Activated B cell treated with CpG ODN at 0.5 μM for 24 hours (primary cell): Measurements from ENCODE around the gene DACT3. TPM values are rescaled to one million over a fixed set of nuclear protein-coding genes. Genes with fewer than 3 reads are reported as not detected.

Source experiments
- ATAC-seq: fragments of 200-7000 bp; cut with Tn5 transposase; one replicate; pipeline ENCODE4 v1.10.0; 2021; ENCODE audit warnings: low read depth, mild to moderate bottlenecking, moderate library complexity
- CTCF ChIA-PET: fragments of 350-600 bp; sonication (Branson Sonifier 250); formaldehyde crosslinking; loops from one replicate; lab custom pipeline; 2021; ENCODE audit warnings: antibody characterized with exemption; lab: Charles Lee
- POLR2A ChIA-PET: fragments of 350-600 bp; sonication (Branson Sonifier 250); formaldehyde crosslinking; loops from one replicate; lab custom pipeline; 2021; ENCODE audit warnings: antibody characterized with exemption; lab: Charles Lee
- DNase-seq: peaks from one replicate; pipeline ENCODE4 v3.0.0; 2022
- H3K27ac Mint-ChIP-seq: one replicate; pipeline ENCODE4 v1.8.0; 2020; ENCODE audit warnings: mixed read lengths
- H3K27me3 Mint-ChIP-seq: one replicate; pipeline ENCODE4 v1.8.0; 2021; ENCODE audit warnings: mixed read lengths
- H3K36me3 Mint-ChIP-seq: one replicate; pipeline ENCODE4 v1.8.0; 2021; ENCODE audit warnings: low read depth, mixed read lengths
- H3K4me1 Mint-ChIP-seq: one replicate; pipeline ENCODE4 v1.8.0; 2021; ENCODE audit warnings: mixed read lengths
- H3K4me3 Mint-ChIP-seq: one replicate; pipeline ENCODE4 v1.8.0; 2020; ENCODE audit warnings: mild to moderate bottlenecking, mixed read lengths
- H3K9me3 Mint-ChIP-seq: one replicate; pipeline ENCODE4 v1.8.0; 2020; ENCODE audit warnings: mixed read lengths
- CTCF ChIP-seq: fragments of 200-600 bp; IDR thresholded peaks from one replicate; pipeline ENCODE4 v1.8.0; 2022; ENCODE audit warnings: antibody characterized with exemption, mild to moderate bottlenecking
- intact Hi-C: fragments of 100-400 bp; cut with micrococcal nuclease; formaldehyde crosslinking; loops from one replicate; pipeline ENCODE4 v1.15.1; 2024
- total RNA-seq: library from RNA; stranded (reverse); gene quantifications from 2 replicates; pipeline ENCODE4 v1.2.3, GENCODE V29; 2022

DACT3 gene
- total RNA-seq, 1 donor from 2014 or later, result 0.75 TPM

- ChIA-PET POLR2A (interaction anchor here (1.0 to 5.8 kb wide), 9 partner anchors 9 to 492 kb away, joined by 3 to 99 read pairs (median 4); partner anchors contain the start of genes CALM3, DACT3, SLC1A5 and ZC3H4), CTCF (interaction anchor here (0.8 to 2.0 kb wide), 4 partner anchors 10 to 40 kb away, joined by 3 to 12 read pairs (median 3); partner anchors contain the start of gene DACT3)
- Mint-ChIP-seq H3K4me3 (no peak overlapping the region), H3K36me3 (peaks cover 2% of the 10 kb centered on the region), H3K4me1 (peaks cover 83% of the 10 kb centered on the region), H3K27me3 (no peaks in the 10 kb centered on the region), H3K27ac (peak overlapping the region; percentile 92), H3K9me3 (no peaks in the 10 kb centered on the region)
- no peak for DNase-seq
- TF ChIP-seq CTCF, result no peak
- ATAC-seq, result no peak
- intact Hi-C loops, result no loop called here
Observed at GRCh38 chr19:46621191-46622117, 39.5 kb downstream of the DACT3 start.

DNA sequence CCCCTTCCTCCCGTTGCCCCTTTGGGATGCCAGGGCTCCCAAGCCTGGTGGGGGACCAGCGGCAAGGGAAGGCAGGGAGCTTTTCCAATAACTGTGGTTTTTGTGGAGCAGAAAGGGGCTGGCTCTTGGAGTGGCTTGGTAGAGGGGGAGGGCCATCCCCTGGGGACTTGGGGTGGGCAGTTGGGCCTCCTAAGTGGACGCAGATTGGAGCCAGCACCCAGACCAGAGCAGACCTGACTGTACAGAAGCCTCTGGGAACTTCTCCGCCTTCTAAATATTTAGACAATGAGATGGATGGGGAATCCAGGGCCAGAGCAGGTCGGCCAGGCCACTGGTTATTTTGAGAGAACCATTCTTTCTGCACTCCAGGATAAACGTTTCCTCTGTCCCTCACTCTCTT is 40.3 kb downstream of the DACT3 start:
- intact Hi-C loops, result no loop called here
- peaks cover 85% of the 10 kb centered on the region for H3K4me1 Mint-ChIP-seq
- H3K27me3 Mint-ChIP-seq, result no peaks in the 10 kb centered on the region
- POLR2A ChIA-PET, result interaction anchor here (1.0 to 5.8 kb wide), 6 partner anchors 10 to 492 kb away, joined by 3 to 99 read pairs (median 32); partner anchors contain the start of genes CALM3, DACT3, SLC1A5 and ZC3H4
- peaks cover 2% of the 10 kb centered on the region for H3K36me3 Mint-ChIP-seq
- DNase-seq (no peak), ATAC-seq (no peak)
- no peak for TF ChIP-seq CTCF
- peak overlapping the region; percentile 92 for H3K27ac Mint-ChIP-seq
- CTCF ChIA-PET, result interaction anchor here (0.6 to 2.0 kb wide), 4 partner anchors 9 to 144 kb away, joined by 3 to 12 read pairs (median 4); partner anchors contain the start of gene DACT3
- no peaks in the 10 kb centered on the region for H3K9me3 Mint-ChIP-seq
- H3K4me3 Mint-ChIP-seq, result peak overlapping the region; percentile 24

DNA sequence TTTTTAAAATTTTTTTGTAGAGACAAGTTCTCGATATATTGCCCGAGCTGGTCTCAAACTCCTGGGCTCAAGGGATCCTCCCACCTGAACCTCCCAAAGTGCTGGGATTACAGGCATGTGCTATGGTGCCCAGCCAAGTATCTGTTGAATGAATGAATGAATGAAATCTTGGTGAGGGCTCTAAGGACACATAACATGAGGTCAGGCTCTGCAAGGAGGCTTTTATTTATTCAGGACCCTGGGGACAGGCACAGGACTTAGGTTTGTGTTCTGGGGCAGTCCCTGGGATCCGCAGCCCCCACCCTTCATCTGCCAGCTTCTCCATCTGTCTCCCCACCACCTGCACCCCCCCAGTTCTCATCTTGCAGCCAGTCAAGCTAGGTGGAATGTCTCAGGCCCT is 40.7 kb downstream of the DACT3 start:
- Mint-ChIP-seq H3K4me1 (peaks cover 82% of the 10 kb centered on the region), H3K36me3 (peaks cover 2% of the 10 kb centered on the region), H3K9me3 (no peaks in the 10 kb centered on the region), H3K4me3 (peak overlapping the region; percentile 83), H3K27me3 (no peaks in the 10 kb centered on the region), H3K27ac (peak overlapping the region; percentile 92)
- intact Hi-C loops, result no loop called here
- ChIA-PET CTCF (interaction anchor here (0.6 to 2.0 kb wide), 4 partner anchors 9 to 145 kb away, joined by 3 to 12 read pairs (median 4); partner anchors contain the start of gene DACT3), POLR2A (interaction anchor here (0.6 to 5.8 kb wide), 14 partner anchors 9 to 636 kb away, joined by 3 to 99 read pairs (median 6); partner anchors contain the start of genes CALM3, CCDC9, DACT3 and GNG8)
- DNase-seq (no peak), ATAC-seq (no peak)
- no peak for TF ChIP-seq CTCF

- no peaks in the 10 kb centered on the region for H3K27me3 Mint-ChIP-seq
- CTCF ChIA-PET, result interaction anchor here (0.8 to 9.4 kb wide), 2 partner anchors 38 to 44 kb away, joined by 3 to 234 read pairs; partner anchors contain the start of gene DACT3
- no peaks in the 10 kb centered on the region for H3K9me3 Mint-ChIP-seq
- intact Hi-C loops, result loop anchor here (1.0 to 5.0 kb wide), 4 partner anchors 16 to 494 kb away; partner anchors contain the start of genes CALM3 and ZC3H4
- no peak for TF ChIP-seq CTCF
- DNase-seq (no peak), ATAC-seq (peak; percentile 28)
- H3K4me3 Mint-ChIP-seq, result peak overlapping the region; percentile 83
- POLR2A ChIA-PET, result interaction anchor here (0.6 to 5.8 kb wide), 14 partner anchors 12 to 902 kb away, joined by 3 to 99 read pairs (median 6); partner anchors contain the start of genes CALM3, DACT3, GNG8 and INAFM1
- peak overlapping the region; percentile 92 for H3K27ac Mint-ChIP-seq
- H3K4me1 Mint-ChIP-seq, result peaks cover 77% of the 10 kb centered on the region
- no peaks in the 10 kb centered on the region for H3K36me3 Mint-ChIP-seq
Observed at GRCh38 chr19:46618670-46619231, 42.2 kb downstream of the DACT3 start.
